ENCODE data around the gene NUDCD3.
A peak's percentile ranks its signal among the peaks of the same experiment; 100 is the strongest.

The NUDCD3 gene

DNA sequence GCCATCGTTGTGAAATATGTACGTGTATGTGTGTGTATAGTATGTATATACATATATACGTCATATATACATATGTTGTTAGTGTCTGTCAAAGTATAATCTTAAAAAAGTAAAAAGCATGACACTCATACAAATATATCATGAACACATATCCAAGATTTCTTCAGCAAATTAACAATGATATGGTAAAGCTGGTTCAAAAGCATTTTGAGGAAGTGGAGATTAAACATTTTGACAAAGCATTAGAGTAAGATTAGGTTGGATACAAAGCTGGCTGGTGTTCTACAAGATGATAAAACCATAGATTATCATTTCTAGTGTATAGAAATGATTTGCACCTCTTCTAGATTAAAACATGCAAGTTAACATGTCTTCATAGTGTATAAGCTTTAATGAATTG lies 771 bp upstream of the NUDCD3 start:
- TF ChIP-seq ESRRG (CRISPR knock-in tag; IDR thresholded peaks at IDR 0.05) (no peak), PPARA (CRISPR knock-in tag; IDR thresholded peaks at IDR 0.05; ENCODE audit: borderline replicate concordance) (no peak), TOX (CRISPR knock-in tag; IDR thresholded peaks at IDR 0.05; ENCODE audit: borderline replicate concordance) (no peak), CSDC2 (CRISPR knock-in tag; IDR thresholded peaks at IDR 0.05) (no peak), ZFP3 (CRISPR knock-in tag; IDR thresholded peaks at IDR 0.05) (no peak), ZC3H10 (CRISPR knock-in tag; IDR thresholded peaks at IDR 0.05) (no peak), BACH2 (CRISPR knock-in tag; IDR thresholded peaks at IDR 0.05; ENCODE audit: borderline replicate concordance) (no peak)
- TF ChIP-seq, protein P1, sequence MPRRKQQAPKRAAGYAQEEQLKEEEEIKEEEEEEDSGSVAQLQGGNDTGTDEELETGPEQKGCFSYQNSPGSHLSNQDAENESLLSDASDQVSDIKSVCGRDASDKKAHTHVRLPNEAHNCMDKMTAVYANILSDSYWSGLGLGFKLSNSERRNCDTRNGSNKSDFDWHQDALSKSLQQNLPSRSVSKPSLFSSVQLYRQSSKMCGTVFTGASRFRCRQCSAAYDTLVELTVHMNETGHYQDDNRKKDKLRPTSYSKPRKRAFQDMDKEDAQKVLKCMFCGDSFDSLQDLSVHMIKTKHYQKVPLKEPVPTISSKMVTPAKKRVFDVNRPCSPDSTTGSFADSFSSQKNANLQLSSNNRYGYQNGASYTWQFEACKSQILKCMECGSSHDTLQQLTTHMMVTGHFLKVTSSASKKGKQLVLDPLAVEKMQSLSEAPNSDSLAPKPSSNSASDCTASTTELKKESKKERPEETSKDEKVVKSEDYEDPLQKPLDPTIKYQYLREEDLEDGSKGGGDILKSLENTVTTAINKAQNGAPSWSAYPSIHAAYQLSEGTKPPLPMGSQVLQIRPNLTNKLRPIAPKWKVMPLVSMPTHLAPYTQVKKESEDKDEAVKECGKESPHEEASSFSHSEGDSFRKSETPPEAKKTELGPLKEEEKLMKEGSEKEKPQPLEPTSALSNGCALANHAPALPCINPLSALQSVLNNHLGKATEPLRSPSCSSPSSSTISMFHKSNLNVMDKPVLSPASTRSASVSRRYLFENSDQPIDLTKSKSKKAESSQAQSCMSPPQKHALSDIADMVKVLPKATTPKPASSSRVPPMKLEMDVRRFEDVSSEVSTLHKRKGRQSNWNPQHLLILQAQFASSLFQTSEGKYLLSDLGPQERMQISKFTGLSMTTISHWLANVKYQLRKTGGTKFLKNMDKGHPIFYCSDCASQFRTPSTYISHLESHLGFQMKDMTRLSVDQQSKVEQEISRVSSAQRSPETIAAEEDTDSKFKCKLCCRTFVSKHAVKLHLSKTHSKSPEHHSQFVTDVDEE (CRISPR knock-in tag; IDR thresholded peaks at IDR 0.05): no peak
- TF ChIP-seq, protein P2, sequence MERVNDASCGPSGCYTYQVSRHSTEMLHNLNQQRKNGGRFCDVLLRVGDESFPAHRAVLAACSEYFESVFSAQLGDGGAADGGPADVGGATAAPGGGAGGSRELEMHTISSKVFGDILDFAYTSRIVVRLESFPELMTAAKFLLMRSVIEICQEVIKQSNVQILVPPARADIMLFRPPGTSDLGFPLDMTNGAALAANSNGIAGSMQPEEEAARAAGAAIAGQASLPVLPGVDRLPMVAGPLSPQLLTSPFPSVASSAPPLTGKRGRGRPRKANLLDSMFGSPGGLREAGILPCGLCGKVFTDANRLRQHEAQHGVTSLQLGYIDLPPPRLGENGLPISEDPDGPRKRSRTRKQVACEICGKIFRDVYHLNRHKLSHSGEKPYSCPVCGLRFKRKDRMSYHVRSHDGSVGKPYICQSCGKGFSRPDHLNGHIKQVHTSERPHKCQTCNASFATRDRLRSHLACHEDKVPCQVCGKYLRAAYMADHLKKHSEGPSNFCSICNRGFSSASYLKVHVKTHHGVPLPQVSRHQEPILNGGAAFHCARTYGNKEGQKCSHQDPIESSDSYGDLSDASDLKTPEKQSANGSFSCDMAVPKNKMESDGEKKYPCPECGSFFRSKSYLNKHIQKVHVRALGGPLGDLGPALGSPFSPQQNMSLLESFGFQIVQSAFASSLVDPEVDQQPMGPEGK (CRISPR knock-in tag; IDR thresholded peaks at IDR 0.05; ENCODE audit: borderline replicate concordance): no peak
- ATAC-seq: no peak

DNA sequence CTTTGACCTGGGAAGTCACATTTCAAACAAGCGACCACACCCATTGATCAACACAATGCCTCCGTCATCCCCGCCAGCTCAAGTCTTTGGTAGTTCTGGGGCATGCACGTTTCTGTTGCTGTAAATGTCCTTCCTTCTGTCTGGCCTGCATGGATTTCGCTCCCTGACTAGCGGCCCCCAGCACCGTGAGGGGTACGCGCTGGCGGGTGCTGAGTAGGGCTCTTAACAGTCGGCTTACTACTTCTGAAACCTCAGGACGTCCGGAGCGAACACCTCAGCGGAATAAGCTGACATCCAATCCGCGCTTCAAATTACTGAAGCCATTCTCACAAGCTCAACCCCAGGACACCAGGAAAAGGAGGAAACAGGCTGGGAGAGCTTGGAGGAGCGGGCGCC lies 505 bp downstream of the NUDCD3 start:
- TF ChIP-seq ZC3H10 (CRISPR knock-in tag; IDR thresholded peaks at IDR 0.05): no peak
- no peak for TF ChIP-seq ZFP30 (CRISPR knock-in tag; IDR thresholded peaks at IDR 0.05)
- no peak for TF ChIP-seq SNAI2 (CRISPR knock-in tag; IDR thresholded peaks at IDR 0.05)
- TF ChIP-seq, protein P1 (CRISPR knock-in tag; IDR thresholded peaks at IDR 0.05): no peak
- TF ChIP-seq ISL1 (CRISPR knock-in tag; IDR thresholded peaks at IDR 0.05): no peak
- TF ChIP-seq, protein P3, sequence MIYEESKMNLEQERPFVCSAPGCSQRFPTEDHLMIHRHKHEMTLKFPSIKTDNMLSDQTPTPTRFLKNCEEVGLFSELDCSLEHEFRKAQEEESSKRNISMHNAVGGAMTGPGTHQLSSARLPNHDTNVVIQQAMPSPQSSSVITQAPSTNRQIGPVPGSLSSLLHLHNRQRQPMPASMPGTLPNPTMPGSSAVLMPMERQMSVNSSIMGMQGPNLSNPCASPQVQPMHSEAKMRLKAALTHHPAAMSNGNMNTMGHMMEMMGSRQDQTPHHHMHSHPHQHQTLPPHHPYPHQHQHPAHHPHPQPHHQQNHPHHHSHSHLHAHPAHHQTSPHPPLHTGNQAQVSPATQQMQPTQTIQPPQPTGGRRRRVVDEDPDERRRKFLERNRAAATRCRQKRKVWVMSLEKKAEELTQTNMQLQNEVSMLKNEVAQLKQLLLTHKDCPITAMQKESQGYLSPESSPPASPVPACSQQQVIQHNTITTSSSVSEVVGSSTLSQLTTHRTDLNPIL (CRISPR knock-in tag; IDR thresholded peaks at IDR 0.05; ENCODE audit: low read depth): no peak
- TF ChIP-seq RARB (CRISPR knock-in tag; IDR thresholded peaks at IDR 0.05): no peak
- no peak for TF ChIP-seq ESRRG (CRISPR knock-in tag; IDR thresholded peaks at IDR 0.05)
- TF ChIP-seq, protein P4, sequence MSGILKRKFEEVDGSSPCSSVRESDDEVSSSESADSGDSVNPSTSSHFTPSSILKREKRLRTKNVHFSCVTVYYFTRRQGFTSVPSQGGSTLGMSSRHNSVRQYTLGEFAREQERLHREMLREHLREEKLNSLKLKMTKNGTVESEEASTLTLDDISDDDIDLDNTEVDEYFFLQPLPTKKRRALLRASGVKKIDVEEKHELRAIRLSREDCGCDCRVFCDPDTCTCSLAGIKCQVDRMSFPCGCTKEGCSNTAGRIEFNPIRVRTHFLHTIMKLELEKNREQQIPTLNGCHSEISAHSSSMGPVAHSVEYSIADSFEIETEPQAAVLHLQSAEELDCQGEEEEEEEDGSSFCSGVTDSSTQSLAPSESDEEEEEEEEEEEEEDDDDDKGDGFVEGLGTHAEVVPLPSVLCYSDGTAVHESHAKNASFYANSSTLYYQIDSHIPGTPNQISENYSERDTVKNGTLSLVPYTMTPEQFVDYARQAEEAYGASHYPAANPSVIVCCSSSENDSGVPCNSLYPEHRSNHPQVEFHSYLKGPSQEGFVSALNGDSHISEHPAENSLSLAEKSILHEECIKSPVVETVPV (CRISPR knock-in tag; IDR thresholded peaks at IDR 0.05): no peak
- no peak for TF ChIP-seq ZNF70 (CRISPR knock-in tag; IDR thresholded peaks at IDR 0.05)
- no peak for TF ChIP-seq TOX (CRISPR knock-in tag; IDR thresholded peaks at IDR 0.05; ENCODE audit: borderline replicate concordance)
- no peak for TF ChIP-seq GLIS3 (CRISPR knock-in tag; IDR thresholded peaks at IDR 0.05)
- TF ChIP-seq, protein P2 (CRISPR knock-in tag; IDR thresholded peaks at IDR 0.05; ENCODE audit: borderline replicate concordance): no peak
- TF ChIP-seq ARNTL (CRISPR knock-in tag; IDR thresholded peaks at IDR 0.05; ENCODE audit: borderline replicate concordance, low read depth): no peak
- ATAC-seq: peak; percentile 52

Data from SK-N-SH treated with all-trans-retinoic acid at 6 μM for 48 hours (cell line).